Nephron progenitor cell (in vitro differentiated cells): ENCODE results near the gene UNK.
"Not testable (repeated sequence)": the region's sequence is repeated elsewhere in the genome, so short reads cannot be mapped to it uniquely, and the experiment has no call there.

ENCODE experiments used
- DNase-seq: peaks from one replicate; pipeline ENCODE4 v3.0.0; 2021
- H3K27ac Mint-ChIP-seq: 2 replicates; pipeline ENCODE4 v1.8.0; 2021; ENCODE audit warnings: mild to moderate bottlenecking, moderate library complexity, mixed read lengths
- H3K27me3 Mint-ChIP-seq: 2 replicates; pipeline ENCODE4 v1.8.0; 2021; ENCODE audit warnings: mild to moderate bottlenecking, low read depth, mixed read lengths; ENCODE audit not compliant: poor library complexity
- H3K36me3 Mint-ChIP-seq: 2 replicates; pipeline ENCODE4 v1.8.0; 2021; ENCODE audit warnings: low read depth, mixed read lengths
- H3K4me1 Mint-ChIP-seq: 2 replicates; pipeline ENCODE4 v1.8.0; 2021; ENCODE audit warnings: mixed read lengths
- H3K4me3 Mint-ChIP-seq: 2 replicates; pipeline ENCODE4 v1.8.0; 2021; ENCODE audit warnings: mild to moderate bottlenecking, moderate library complexity, mixed read lengths
- H3K9me3 Mint-ChIP-seq: 2 replicates; pipeline ENCODE4 v1.8.0; 2021; ENCODE audit warnings: mild to moderate bottlenecking, moderate library complexity, mixed read lengths
- TF ChIP-seq, protein P1 (sequence below): fragments of 200-600 bp; sonication (generic); IDR thresholded peaks from 2 replicates; pipeline ENCODE4 v1.5.0; 2021; ENCODE audit warnings: antibody characterized with exemption

The UNK gene

GRCh38 chr17:75848523-75849278 lies 64.1 kb downstream of the UNK start:
- Mint-ChIP-seq H3K27me3 (no peaks in the 10 kb centered on the region), H3K27ac (peak overlapping the region; percentile 91), H3K4me1 (peaks cover 52% of the 10 kb centered on the region), H3K9me3 (no peaks in the 10 kb centered on the region), H3K4me3 (peak overlapping the region; percentile 54), H3K36me3 (peaks cover 19% of the 10 kb centered on the region)
- TF ChIP-seq, protein P1, sequence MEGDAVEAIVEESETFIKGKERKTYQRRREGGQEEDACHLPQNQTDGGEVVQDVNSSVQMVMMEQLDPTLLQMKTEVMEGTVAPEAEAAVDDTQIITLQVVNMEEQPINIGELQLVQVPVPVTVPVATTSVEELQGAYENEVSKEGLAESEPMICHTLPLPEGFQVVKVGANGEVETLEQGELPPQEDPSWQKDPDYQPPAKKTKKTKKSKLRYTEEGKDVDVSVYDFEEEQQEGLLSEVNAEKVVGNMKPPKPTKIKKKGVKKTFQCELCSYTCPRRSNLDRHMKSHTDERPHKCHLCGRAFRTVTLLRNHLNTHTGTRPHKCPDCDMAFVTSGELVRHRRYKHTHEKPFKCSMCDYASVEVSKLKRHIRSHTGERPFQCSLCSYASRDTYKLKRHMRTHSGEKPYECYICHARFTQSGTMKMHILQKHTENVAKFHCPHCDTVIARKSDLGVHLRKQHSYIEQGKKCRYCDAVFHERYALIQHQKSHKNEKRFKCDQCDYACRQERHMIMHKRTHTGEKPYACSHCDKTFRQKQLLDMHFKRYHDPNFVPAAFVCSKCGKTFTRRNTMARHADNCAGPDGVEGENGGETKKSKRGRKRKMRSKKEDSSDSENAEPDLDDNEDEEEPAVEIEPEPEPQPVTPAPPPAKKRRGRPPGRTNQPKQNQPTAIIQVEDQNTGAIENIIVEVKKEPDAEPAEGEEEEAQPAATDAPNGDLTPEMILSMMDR: peak; percentile 76
- DNase-seq: peak; percentile 87

- no peak overlapping the region for H3K4me3 Mint-ChIP-seq
- peaks cover 19% of the 10 kb centered on the region for H3K36me3 Mint-ChIP-seq
Measured at GRCh38 chr17:75849279-75849646, 64.7 kb downstream of the UNK start.

DNA sequence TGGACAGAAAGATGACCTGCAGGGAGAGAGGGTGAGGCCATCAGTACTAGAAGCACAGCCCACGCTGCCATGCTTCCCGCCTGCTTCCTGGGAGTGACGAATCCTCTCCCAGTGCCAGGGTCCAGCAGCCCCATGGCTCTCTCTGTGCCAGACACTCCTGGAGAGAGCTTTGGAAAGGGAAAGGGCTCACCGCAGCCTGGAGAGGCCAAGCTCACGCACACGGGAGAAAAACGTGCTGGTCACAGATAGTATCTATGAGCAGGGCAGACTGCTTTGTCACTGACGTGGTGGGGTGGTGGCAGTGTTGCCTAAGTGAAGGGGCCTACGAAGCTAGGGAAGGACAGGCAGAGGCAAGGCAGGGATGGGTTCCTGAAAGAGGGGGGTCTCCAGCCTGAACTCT lies 65.1 kb downstream of the UNK start:
- TF ChIP-seq, protein P1: no peak
- Mint-ChIP-seq H3K36me3 (peaks cover 19% of the 10 kb centered on the region), H3K4me1 (peaks cover 52% of the 10 kb centered on the region), H3K4me3 (no peak overlapping the region), H3K9me3 (no peaks in the 10 kb centered on the region), H3K27me3 (no peaks in the 10 kb centered on the region), H3K27ac (peak overlapping the region; percentile 59)
- no peak for DNase-seq

More at GRCh38 chr17:75849279-75849646, 64.7 kb downstream of the UNK start:
- H3K27me3 Mint-ChIP-seq: no peaks in the 10 kb centered on the region
- H3K27ac Mint-ChIP-seq: no peak overlapping the region
- no peak for DNase-seq
- H3K9me3 Mint-ChIP-seq: no peaks in the 10 kb centered on the region
- H3K4me1 Mint-ChIP-seq: peaks cover 52% of the 10 kb centered on the region
- TF ChIP-seq, protein P1: no peak

DNA sequence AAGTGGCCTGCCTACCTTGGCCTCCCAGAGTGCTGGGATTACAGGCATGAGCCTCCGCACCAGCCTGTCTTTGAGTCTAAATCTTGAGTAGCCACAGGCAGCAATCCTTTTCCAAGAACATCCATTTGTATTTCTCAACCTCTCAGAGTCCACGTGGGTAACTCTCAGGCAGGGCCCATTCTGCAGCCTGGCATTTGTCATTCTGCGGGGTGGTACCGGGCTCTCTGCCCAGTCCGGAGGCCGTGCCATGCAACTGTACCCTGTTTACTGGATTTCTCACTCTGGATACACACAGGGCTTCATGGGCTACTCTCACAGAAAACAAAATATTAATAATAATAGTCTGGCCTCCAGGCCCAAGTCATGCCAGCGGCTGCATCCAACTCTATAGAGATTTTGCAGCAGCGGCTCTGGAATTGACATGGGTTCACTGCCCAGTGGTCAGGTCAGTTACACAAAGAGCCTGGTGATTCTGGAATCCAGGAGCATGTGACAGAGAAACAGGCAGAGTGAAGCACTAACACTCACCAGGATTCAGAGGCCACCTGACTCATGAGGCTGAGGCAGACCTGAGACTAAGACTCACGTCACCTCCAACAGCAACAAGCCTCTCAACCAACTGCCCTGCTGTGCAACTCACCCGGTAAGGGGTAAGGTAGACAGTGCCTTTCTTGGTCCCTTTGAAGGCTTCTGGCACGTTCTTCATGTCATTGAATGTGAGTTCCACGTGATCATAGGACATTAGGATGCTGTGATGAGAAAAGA lies 66.5 kb downstream of the UNK start:
- H3K4me3 Mint-ChIP-seq: no peak overlapping the region
- DNase-seq: no peak
- H3K36me3 Mint-ChIP-seq: peaks cover 16% of the 10 kb centered on the region
- TF ChIP-seq, protein P1: no peak
- no peaks in the 10 kb centered on the region for H3K27me3 Mint-ChIP-seq
- H3K9me3 Mint-ChIP-seq: no peaks in the 10 kb centered on the region
- H3K4me1 Mint-ChIP-seq: peaks cover 40% of the 10 kb centered on the region
- no peak overlapping the region for H3K27ac Mint-ChIP-seq

GRCh38 chr17:75851693-75851991 lies 67.0 kb downstream of the UNK start:
- H3K4me3 Mint-ChIP-seq, H3K27me3 Mint-ChIP-seq, H3K9me3 Mint-ChIP-seq, DNase-seq, H3K27ac Mint-ChIP-seq: not testable (repeated sequence)
- Mint-ChIP-seq H3K4me1 (peaks cover 40% of the 10 kb centered on the region), H3K36me3 (peaks cover 15% of the 10 kb centered on the region)

DNA sequence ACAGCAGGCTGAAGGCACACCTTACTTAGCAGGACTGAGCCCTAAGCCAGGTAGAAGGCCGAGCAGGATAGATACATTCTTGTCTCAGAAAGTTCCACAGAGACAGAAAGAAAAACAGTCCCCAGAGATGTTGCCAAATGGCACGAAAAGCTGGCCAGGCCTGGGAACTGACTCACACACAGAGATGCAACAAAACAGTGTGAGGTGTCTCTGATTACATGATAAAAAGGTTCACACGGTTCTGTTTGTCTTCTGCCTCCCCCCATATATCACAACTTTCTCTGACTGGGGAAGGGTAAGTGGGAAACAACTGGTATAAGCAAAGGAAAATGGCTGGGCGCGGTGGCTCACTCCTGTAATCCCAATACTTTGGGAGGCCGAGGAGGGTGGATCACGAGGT lies 68.8 kb downstream of the UNK start:
- Mint-ChIP-seq H3K27ac (no peak overlapping the region), H3K4me3 (no peak overlapping the region), H3K27me3 (peaks cover 2% of the 10 kb centered on the region), H3K36me3 (peaks cover 11% of the 10 kb centered on the region), H3K4me1 (peaks cover 24% of the 10 kb centered on the region), H3K9me3 (no peaks in the 10 kb centered on the region)
- no peak for DNase-seq
- TF ChIP-seq, protein P1: no peak
